Muscle of leg (tissue), 11 donors: ENCODE results near the gene HDAC10. TPM values are rescaled to one million over a fixed set of nuclear protein-coding genes. Genes with fewer than 3 reads are reported as not detected.

Experiments used
- DNase-seq: peaks from one replicate; pipeline ENCODE4 v3.0.0; 2013
- H3K27ac ChIP-seq: one replicate; pipeline ENCODE4 v1.5.1; 2013; ENCODE audit warnings: mild to moderate bottlenecking, low read length, control low read depth
- H3K27me3 ChIP-seq: one replicate; pipeline ENCODE4 v1.6.1; 2013; ENCODE audit warnings: low read length; ENCODE audit not compliant: control insufficient read depth, insufficient read depth
- H3K36me3 ChIP-seq: one replicate; pipeline ENCODE4 v1.6.1; 2013; ENCODE audit warnings: low read length; ENCODE audit not compliant: control insufficient read depth, insufficient read depth
- H3K4me1 ChIP-seq: one replicate; pipeline ENCODE4 v1.6.1; 2013; ENCODE audit warnings: low read length; ENCODE audit not compliant: control insufficient read depth, insufficient read depth
- H3K4me3 ChIP-seq: one replicate; pipeline ENCODE4 v1.5.1; 2013; ENCODE audit warnings: low read length, control low read depth
- H3K9me3 ChIP-seq: replicated peaks from 2 replicates; pipeline ENCODE4 v1.6.1; 2013; ENCODE audit warnings: low read depth, low read length; ENCODE audit not compliant: control insufficient read depth
- WGBS: methylation state at CpG from one replicate; pipeline ENCODE4 v1.1.5; 2013; ENCODE audit warnings: missing lambda C conversion rate; ENCODE audit not compliant: insufficient coverage; 5-methylcytosine and 5-hydroxymethylcytosine counted together
- polyA plus RNA-seq, 8 donors: library from polyadenylated mRNA; unstranded; fragments of 120-200 nt; gene quantifications; one replicate each; pipeline versions ENCODE4 v1.2.1 to v1.2.3, GENCODE V29; 2013; ENCODE audit warnings: inconsistent platforms in 1 of 8, low replicate concordance in 1 of 8; ENCODE audit not compliant: insufficient read length in 8 of 8, insufficient read depth in 1 of 8
- total RNA-seq: library from RNA; stranded (reverse); fragments of 120-200 nt; gene quantifications from one replicate; pipeline ENCODE4 v1.2.4, GENCODE V29; 2013

HDAC10 gene
- total and polyA plus RNA-seq, 9 donors = 10.8 to 23.7 (median 15.3) TPM

DNA sequence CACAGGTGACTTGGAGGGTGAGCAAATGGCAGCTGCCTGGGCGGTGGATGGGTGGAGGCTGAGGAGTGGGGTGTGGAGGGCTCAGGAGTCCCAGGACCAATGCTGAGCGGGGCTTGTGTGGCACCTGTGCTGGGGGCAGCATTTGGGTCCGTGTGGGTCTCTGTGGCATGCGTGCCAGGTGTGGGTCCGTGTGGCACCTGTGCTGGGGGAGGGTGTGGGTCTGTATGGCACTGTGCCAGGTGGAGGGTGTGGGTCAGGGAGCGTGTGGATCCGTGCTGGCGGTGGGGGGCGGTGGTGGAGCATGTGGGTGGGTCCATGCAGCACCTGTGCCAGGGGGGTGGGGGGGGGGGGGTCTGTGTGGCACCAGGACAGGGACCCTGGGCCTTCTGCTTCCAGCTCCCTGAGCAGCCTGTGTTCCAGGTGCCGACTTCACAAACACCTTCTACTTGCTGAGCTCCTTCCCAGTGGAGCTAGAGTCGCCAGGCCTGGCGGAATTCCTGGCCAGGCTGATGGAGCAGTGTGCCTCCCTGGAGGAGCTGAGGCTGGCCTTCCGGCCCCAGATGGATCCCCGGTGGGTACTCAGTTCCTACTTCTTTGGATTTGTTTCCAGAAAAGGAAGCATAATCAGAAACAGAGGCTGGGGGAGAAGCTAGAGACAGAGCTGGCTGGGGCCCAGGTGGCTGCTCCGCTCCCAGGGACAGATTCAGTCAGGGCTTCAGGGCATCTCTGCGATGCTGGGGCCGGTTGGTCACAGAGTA, 35.6 kb downstream of the HDAC10 start:
- 48% methylated on average over 8 of the region's 17 CpGs for WGBS
- no peak overlapping the region for H3K4me3 ChIP-seq
- peaks cover 79% of the 10 kb centered on the region for H3K36me3 ChIP-seq
- H3K4me1 ChIP-seq = peaks cover 10% of the 10 kb centered on the region
- H3K27me3 ChIP-seq = no peaks in the 10 kb centered on the region
- H3K9me3 ChIP-seq = no peaks in the 10 kb centered on the region
- no peak overlapping the region for H3K27ac ChIP-seq
- peak; percentile 57 for DNase-seq

- Histone ChIP-seq H3K4me1 (peaks cover 18% of the 10 kb centered on the region), H3K27ac (no peak overlapping the region), H3K4me3 (no peak overlapping the region), H3K36me3 (peaks cover 85% of the 10 kb centered on the region), H3K27me3 (no peaks in the 10 kb centered on the region), H3K9me3 (no peaks in the 10 kb centered on the region)
- WGBS = 92% methylated on average over 7 of the region's 9 CpGs
- no peak for DNase-seq
These were observed 37.8 kb downstream of the HDAC10 start for GRCh38 chr22:50213263-50213662.

- Histone ChIP-seq H3K4me1 (peaks cover 30% of the 10 kb centered on the region), H3K27me3 (no peaks in the 10 kb centered on the region), H3K4me3 (no peak overlapping the region), H3K27ac (no peak overlapping the region), H3K36me3 (peaks cover 85% of the 10 kb centered on the region), H3K9me3 (no peaks in the 10 kb centered on the region)
- no peak for DNase-seq
- 96% methylated on average over 12 of the region's 14 CpGs for WGBS
These were observed 39.9 kb downstream of the HDAC10 start for GRCh38 chr22:50211147-50211546.

DNA sequence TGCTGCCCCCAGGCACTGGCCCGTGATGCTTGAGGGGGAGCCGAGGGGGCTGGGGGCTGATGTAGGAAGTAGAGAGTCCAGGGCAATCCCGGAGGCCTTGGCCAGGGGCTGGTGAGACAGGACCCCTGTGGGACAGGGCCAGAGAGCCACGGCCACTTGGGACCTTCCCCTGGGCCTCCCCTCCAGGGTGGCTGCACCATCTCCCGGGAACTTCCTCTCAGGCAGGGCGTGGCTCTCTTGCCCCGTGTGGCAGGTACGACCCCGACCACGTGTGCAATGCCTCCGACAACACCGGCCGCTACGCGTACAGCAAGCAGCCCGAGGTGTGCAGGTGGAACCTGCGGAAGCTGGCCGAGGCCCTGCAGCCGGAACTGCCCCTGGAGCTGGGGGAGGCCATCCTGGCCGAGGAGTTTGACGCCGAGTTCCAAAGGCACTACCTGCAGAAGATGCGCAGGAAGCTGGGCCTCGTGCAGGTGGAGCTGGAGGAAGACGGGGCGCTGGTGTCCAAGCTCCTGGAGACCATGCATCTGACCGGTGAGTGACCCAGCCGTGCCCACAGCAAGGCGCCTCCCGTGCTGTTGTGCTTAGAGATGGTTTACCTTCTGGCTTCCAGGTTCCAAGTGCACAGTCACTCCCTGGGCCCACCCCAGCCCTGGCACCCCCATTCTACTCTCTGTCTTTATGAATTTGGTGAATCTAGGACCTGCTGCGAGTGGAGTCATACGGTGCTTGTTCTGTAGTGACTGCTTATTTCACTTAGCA, 40.5 kb downstream of the HDAC10 start:
- Histone ChIP-seq H3K36me3 (peaks cover 85% of the 10 kb centered on the region), H3K27ac (no peak overlapping the region), H3K9me3 (no peaks in the 10 kb centered on the region), H3K27me3 (no peaks in the 10 kb centered on the region), H3K4me3 (no peak overlapping the region), H3K4me1 (peaks cover 25% of the 10 kb centered on the region)
- WGBS = 92% methylated on average over 28 of the region's 32 CpGs
- no peak for DNase-seq

DNA sequence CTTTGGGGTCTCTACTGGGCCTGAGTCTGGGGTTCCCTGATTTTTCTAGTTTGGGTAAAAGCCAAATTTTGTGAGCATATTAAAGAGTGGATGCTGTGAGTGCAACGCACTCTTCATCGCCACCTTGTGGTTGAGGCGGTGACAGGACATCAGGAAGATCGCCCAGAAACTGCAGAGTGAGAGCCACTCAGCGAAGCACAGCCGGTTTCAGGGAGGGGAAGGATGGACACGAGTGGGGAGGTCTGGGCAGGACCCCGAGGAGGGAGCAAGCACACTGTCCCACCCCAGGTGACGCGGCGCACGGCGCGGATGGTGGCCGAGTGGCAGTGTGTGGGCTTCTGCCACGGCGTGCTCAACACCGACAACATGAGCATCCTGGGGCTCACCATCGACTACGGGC, 41.2 kb downstream of the HDAC10 start:
- peak; percentile 80 for DNase-seq
- WGBS = 60% methylated on average over 20 of the region's 20 CpGs
- Histone ChIP-seq H3K4me1 (peaks cover 25% of the 10 kb centered on the region), H3K36me3 (peaks cover 81% of the 10 kb centered on the region), H3K9me3 (no peaks in the 10 kb centered on the region), H3K27ac (no peak overlapping the region), H3K4me3 (no peak overlapping the region), H3K27me3 (no peaks in the 10 kb centered on the region)

GRCh38 chr22:50208939-50209892, 41.8 kb downstream of the HDAC10 start:
- H3K9me3 ChIP-seq = no peaks in the 10 kb centered on the region
- peak overlapping the region; percentile 3 for H3K27ac ChIP-seq
- no peaks in the 10 kb centered on the region for H3K27me3 ChIP-seq
- WGBS = 81% methylated on average over 26 of the region's 31 CpGs
- peaks cover 25% of the 10 kb centered on the region for H3K4me1 ChIP-seq
- no peak for DNase-seq
- H3K36me3 ChIP-seq = peaks cover 80% of the 10 kb centered on the region
- no peak overlapping the region for H3K4me3 ChIP-seq

DNA sequence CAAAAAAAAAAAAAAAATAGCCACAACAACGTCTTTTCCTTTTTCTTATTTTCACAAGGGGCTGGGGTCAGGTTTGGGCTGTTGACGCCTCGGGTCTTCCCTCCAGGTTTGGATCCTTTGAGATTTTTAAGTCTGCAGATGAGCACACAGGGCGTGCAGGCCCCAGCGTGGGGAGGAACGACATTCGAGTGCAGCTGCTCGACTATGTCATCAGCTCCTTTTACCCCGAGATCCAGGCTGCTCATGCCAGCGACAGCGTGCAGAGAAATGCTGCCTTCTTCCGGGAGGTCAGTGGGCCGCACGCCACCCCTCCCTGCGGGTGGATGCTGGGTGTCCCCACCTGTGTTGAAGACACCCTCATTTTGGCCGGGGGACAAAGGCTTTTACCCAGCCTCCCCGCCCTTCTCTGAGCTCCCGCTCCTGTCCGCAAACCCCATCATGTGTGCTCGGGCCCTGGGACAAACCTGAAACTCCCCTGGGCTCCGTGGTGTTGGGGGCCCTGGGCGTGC, 42.6 kb downstream of the HDAC10 start:
- H3K36me3 ChIP-seq = peaks cover 84% of the 10 kb centered on the region
- H3K9me3 ChIP-seq = no peaks in the 10 kb centered on the region
- no peak overlapping the region for H3K4me3 ChIP-seq
- DNase-seq = no peak
- H3K4me1 ChIP-seq = peaks cover 25% of the 10 kb centered on the region
- WGBS = 65% methylated on average over 16 of the region's 22 CpGs
- peak overlapping the region; percentile 3 for H3K27ac ChIP-seq
- no peaks in the 10 kb centered on the region for H3K27me3 ChIP-seq

- peaks cover 25% of the 10 kb centered on the region for H3K4me1 ChIP-seq
- H3K27ac ChIP-seq = peak overlapping the region; percentile 13
- no peak for DNase-seq
- no peaks in the 10 kb centered on the region for H3K27me3 ChIP-seq
- no peak overlapping the region for H3K4me3 ChIP-seq
- 66% methylated on average over 14 of the region's 23 CpGs for WGBS
- no peaks in the 10 kb centered on the region for H3K9me3 ChIP-seq
- peaks cover 81% of the 10 kb centered on the region for H3K36me3 ChIP-seq
These were observed 43.5 kb downstream of the HDAC10 start for GRCh38 chr22:50207383-50208140.

DNA sequence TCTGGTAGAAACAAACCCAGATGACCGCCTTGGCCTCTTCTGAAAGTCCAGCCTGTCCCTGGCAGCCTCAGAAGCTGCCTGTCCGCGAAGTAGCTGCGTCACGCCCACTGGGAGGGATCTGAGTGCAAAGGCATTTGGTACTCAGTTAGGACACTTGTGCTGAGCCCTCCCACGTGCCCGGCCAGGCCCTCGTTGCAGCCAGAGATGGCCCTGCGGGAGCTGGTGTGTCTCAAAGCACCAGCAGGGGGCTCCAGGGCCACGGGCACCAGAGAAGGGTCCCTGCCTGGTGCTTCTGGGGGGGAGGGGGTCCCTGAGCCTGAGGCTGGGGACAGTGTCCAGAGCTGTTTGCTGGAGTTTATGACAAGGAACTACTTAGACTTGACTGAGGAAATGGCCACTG, 44.5 kb downstream of the HDAC10 start:
- no peak for DNase-seq
- H3K4me3 ChIP-seq = no peak overlapping the region
- H3K9me3 ChIP-seq = no peaks in the 10 kb centered on the region
- no peaks in the 10 kb centered on the region for H3K27me3 ChIP-seq
- peaks cover 33% of the 10 kb centered on the region for H3K4me1 ChIP-seq
- peaks cover 72% of the 10 kb centered on the region for H3K36me3 ChIP-seq
- WGBS = 36% methylated on average over 10 of the region's 10 CpGs
- no peak overlapping the region for H3K27ac ChIP-seq
